Trophoblast cell (in vitro differentiated cells and primary cell): Measurements from ENCODE around the gene PLXND1.

ENCODE experiments used
- DNase-seq, 2 donors: peaks; one replicate each; pipeline ENCODE4 v3.0.0-alpha.2; 2016
- H2AFZ ChIP-seq: 2 replicates; pipeline ENCODE4 v1.6.1; 2013; ENCODE audit warnings: low read length, moderate library complexity, mild to moderate bottlenecking; ENCODE audit not compliant: insufficient read depth, poor library complexity
- H2AK5ac ChIP-seq: 2 replicates; pipeline ENCODE4 v1.6.1; 2013; ENCODE audit warnings: mild to moderate bottlenecking, low read length
- H2BK120ac ChIP-seq: 2 replicates; pipeline ENCODE4 v1.6.1; 2013; ENCODE audit warnings: low read length, mild to moderate bottlenecking, moderate library complexity; ENCODE audit not compliant: insufficient read depth, poor library complexity
- H2BK12ac ChIP-seq: 2 replicates; pipeline ENCODE4 v1.6.1; 2013; ENCODE audit warnings: mild to moderate bottlenecking, low read length, moderate library complexity
- H2BK5ac ChIP-seq: 2 replicates; pipeline ENCODE4 v1.6.1; 2013; ENCODE audit warnings: low read length, low read depth, moderate library complexity, mild to moderate bottlenecking; ENCODE audit not compliant: poor library complexity
- H3K14ac ChIP-seq: 2 replicates; pipeline ENCODE4 v1.6.1; 2013; ENCODE audit warnings: mild to moderate bottlenecking, low read length
- H3K18ac ChIP-seq: 2 replicates; pipeline ENCODE4 v1.6.1; 2013; ENCODE audit warnings: mild to moderate bottlenecking, low read length
- H3K23ac ChIP-seq: 2 replicates; pipeline ENCODE4 v1.6.1; 2013; ENCODE audit warnings: low read length
- H3K27ac ChIP-seq: 2 replicates; pipeline ENCODE4 v1.5.1; 2013; ENCODE audit warnings: low read depth, mild to moderate bottlenecking, inconsistent platforms, low read length, moderate library complexity
- H3K27me3 ChIP-seq: 2 replicates; pipeline ENCODE4 v1.6.1; 2013; ENCODE audit warnings: inconsistent platforms, mild to moderate bottlenecking, low read length, moderate library complexity; ENCODE audit not compliant: insufficient read depth
- H3K36me3 ChIP-seq, 2 experiments: 1 replicate in 1 of 2; 2 replicates in 1 of 2; pipeline ENCODE4 v1.6.1; 2013; ENCODE audit warnings: low read length in 2 of 2, mild to moderate bottlenecking in 2 of 2, moderate library complexity in 1 of 2; ENCODE audit not compliant: insufficient read depth in 2 of 2, control insufficient read depth in 1 of 2
- H3K4ac ChIP-seq: 2 replicates; pipeline ENCODE4 v1.6.1; 2013; ENCODE audit warnings: low read depth, mild to moderate bottlenecking, low read length, moderate library complexity
- H3K4me1 ChIP-seq, 2 experiments: 1 replicate in 1 of 2; 2 replicates in 1 of 2; pipeline ENCODE4 v1.6.1; 2013; ENCODE audit warnings: low read length in 2 of 2, mild to moderate bottlenecking in 2 of 2, moderate library complexity in 1 of 2; ENCODE audit not compliant: insufficient read depth in 2 of 2, control insufficient read depth in 1 of 2
- H3K4me2 ChIP-seq: 2 replicates; pipeline ENCODE4 v1.6.1; 2013; ENCODE audit warnings: inconsistent platforms, mild to moderate bottlenecking, low read length, moderate library complexity
- H3K4me3 ChIP-seq: 2 replicates; pipeline ENCODE4 v1.5.1; 2013; ENCODE audit warnings: mild to moderate bottlenecking, low read depth, low read length, inconsistent platforms
- H3K79me1 ChIP-seq: one replicate; pipeline ENCODE4 v1.6.1; 2013; ENCODE audit warnings: low read length
- H3K79me2 ChIP-seq: 2 replicates; pipeline ENCODE4 v1.6.1; 2013; ENCODE audit warnings: low read length, mild to moderate bottlenecking; ENCODE audit not compliant: control insufficient read depth, insufficient read depth, poor library complexity
- H3K9ac ChIP-seq: 2 replicates; pipeline ENCODE4 v1.6.1; 2013; ENCODE audit warnings: mild to moderate bottlenecking, low read length
- H3K9me3 ChIP-seq: 2 replicates; pipeline ENCODE4 v1.6.1; 2013; ENCODE audit warnings: low read depth, mild to moderate bottlenecking, control low read depth, inconsistent platforms, low read length; ENCODE audit not compliant: insufficient read depth
- H4K12ac ChIP-seq: 2 replicates; pipeline ENCODE4 v1.6.1; 2013; ENCODE audit warnings: low read depth, mild to moderate bottlenecking, low read length, moderate library complexity
- H4K8ac ChIP-seq: 2 replicates; pipeline ENCODE4 v1.6.1; 2013; ENCODE audit warnings: low read depth, mild to moderate bottlenecking, low read length, moderate library complexity
- H4K91ac ChIP-seq: one replicate; pipeline ENCODE4 v1.6.1; 2013; ENCODE audit warnings: low read depth, mild to moderate bottlenecking, low read length, moderate library complexity
- WGBS: extraction: QIAGEN DNeasy Blood & Tissue Kit; methylation state at CpG from one replicate; pipeline ENCODE4 v1.1.7; 2013; ENCODE audit warnings: missing lambda C conversion rate; ENCODE audit not compliant: insufficient read length, insufficient coverage; ENCODE audit errors: extremely low coverage; 5-methylcytosine and 5-hydroxymethylcytosine counted together

PLXND1 gene

DNA sequence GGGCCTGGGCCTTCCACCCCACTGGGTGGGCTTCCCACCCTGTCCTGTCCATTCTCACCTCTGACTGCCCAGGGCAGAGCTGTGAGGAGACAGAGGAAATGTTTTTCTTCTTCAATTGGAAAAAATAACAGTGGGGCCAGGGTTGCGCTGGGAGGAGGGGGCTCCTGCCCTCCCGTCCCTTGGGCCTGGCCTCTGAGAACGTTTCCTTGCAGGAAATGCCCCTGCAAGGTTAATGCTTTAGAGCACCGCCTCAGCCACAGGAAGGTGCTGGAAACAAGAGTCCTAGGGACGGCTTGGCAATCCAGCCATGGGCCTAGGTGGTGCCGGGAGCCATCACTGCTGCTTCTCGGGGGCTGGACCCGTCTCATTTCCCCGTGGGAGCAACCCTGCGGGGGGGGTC, 3.8 kb upstream of the PLXND1 start:
- Histone ChIP-seq H4K12ac (no peak overlapping the region), H3K9me3 (peaks cover 3% of the 10 kb centered on the region), H3K27ac (peak overlapping the region; percentile 80), H2AK5ac (peak overlapping the region; percentile 71), H3K9ac (no peak overlapping the region), H3K4me1 (peaks cover 45 to 54% of the 10 kb centered on the region in 2 experiments), H3K79me1 (peaks cover 64% of the 10 kb centered on the region), H4K91ac (peak overlapping the region; percentile 87), H2BK12ac (peak overlapping the region; percentile 94), H3K4me2 (no peak overlapping the region), H3K27me3 (no peaks in the 10 kb centered on the region), H3K14ac (peak overlapping the region; percentile 45), H3K18ac (peak overlapping the region; percentile 36), H2BK5ac (peak overlapping the region; percentile 81), H3K4ac (peak overlapping the region; percentile 49), H2BK120ac (peak overlapping the region; percentile 93), H2AFZ (peak overlapping the region; percentile 15), H3K36me3 (no peaks in the 10 kb centered on the region), H4K8ac (peak overlapping the region; percentile 26), H3K4me3 (no peak overlapping the region), H3K79me2 (peaks cover 24% of the 10 kb centered on the region), H3K23ac (no peak overlapping the region)
- WGBS = no CpG with 5 or more reads among the region's 10 CpGs
- no peak for DNase-seq

DNA sequence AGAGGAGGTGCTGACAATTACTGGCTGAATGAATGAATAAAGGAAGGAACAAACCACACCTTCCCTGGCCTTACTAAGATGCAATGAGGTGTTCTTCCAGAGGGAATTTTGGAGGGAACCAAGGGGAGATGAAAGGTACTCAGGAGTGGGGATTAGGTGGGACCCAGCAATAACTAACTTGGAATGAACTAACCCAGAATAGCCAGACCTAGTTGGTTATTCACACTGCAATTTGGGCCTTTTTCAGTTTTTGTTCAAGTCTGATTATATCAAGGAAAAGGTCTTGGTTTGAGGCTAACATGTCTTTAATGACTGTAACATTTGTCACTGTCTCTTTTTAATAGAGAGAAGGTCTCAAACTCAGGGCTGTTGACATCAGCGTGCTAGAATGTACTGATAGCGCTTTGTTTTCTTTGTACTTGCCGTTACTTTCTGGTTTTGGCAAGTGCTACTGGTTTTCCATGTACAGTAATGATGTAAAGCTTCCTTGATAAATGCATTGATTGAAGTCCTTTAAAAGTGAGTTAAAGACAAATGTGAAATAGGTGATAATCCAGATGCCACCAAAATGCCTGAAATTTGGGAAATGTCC, 3.2 kb upstream of the PLXND1 start:
- Histone ChIP-seq H2BK12ac (peak overlapping the region; percentile 94), H3K27ac (peak overlapping the region; percentile 80), H3K79me2 (peaks cover 29% of the 10 kb centered on the region), H3K27me3 (no peaks in the 10 kb centered on the region), H4K91ac (peak overlapping the region; percentile 98), H3K4ac (peak overlapping the region; percentile 49), H3K36me3 (no peaks in the 10 kb centered on the region), H4K8ac (no peak overlapping the region), H3K23ac (no peak overlapping the region), H3K4me3 (no peak overlapping the region), H3K4me2 (no peak overlapping the region), H3K9ac (no peak overlapping the region), H2AFZ (peak overlapping the region; percentile 15), H3K79me1 (peaks cover 65% of the 10 kb centered on the region), H3K4me1 (peaks cover 45 to 56% of the 10 kb centered on the region in 2 experiments), H2BK5ac (peak overlapping the region; percentile 81), H3K14ac (peak overlapping the region; percentile 45), H2AK5ac (peak overlapping the region; percentile 84), H3K18ac (no peak overlapping the region), H2BK120ac (peak overlapping the region; percentile 93), H3K9me3 (peaks cover 3% of the 10 kb centered on the region), H4K12ac (no peak overlapping the region)
- DNase-seq = peak; percentile 87 to 98
- no CpG with 5 or more reads among the region's 3 CpGs for WGBS

GRCh38 chr3:129608936-129609590, 2.6 kb upstream of the PLXND1 start:
- peaks cover 3% of the 10 kb centered on the region for H3K9me3 ChIP-seq
- no peak for DNase-seq
- H3K79me1 ChIP-seq = peaks cover 67% of the 10 kb centered on the region
- peak overlapping the region; percentile 98 for H4K91ac ChIP-seq
- peak overlapping the region; percentile 7 for H2BK5ac ChIP-seq
- no CpG with 5 or more reads among the region's 4 CpGs for WGBS
- peak overlapping the region; percentile 11 for H3K18ac ChIP-seq
- H3K4me1 ChIP-seq = peaks cover 46 to 60% of the 10 kb centered on the region in 2 experiments
- no peak overlapping the region for H4K12ac ChIP-seq
- H3K27ac ChIP-seq = peak overlapping the region; percentile 80
- no peak overlapping the region for H2AFZ ChIP-seq
- H2BK12ac ChIP-seq = peak overlapping the region; percentile 55
- no peak overlapping the region for H3K23ac ChIP-seq
- no peak overlapping the region for H3K9ac ChIP-seq
- H3K79me2 ChIP-seq = peaks cover 33% of the 10 kb centered on the region
- H2AK5ac ChIP-seq = peak overlapping the region; percentile 84
- H3K36me3 ChIP-seq = no peaks in the 10 kb centered on the region
- H3K4me3 ChIP-seq = no peak overlapping the region
- H3K14ac ChIP-seq = peak overlapping the region; percentile 25
- peak overlapping the region; percentile 74 for H2BK120ac ChIP-seq
- no peak overlapping the region for H3K4ac ChIP-seq
- H3K27me3 ChIP-seq = no peaks in the 10 kb centered on the region
- H4K8ac ChIP-seq = no peak overlapping the region
- H3K4me2 ChIP-seq = no peak overlapping the region

GRCh38 chr3:129608087-129608935, 1.8 kb upstream of the PLXND1 start:
- Histone ChIP-seq H2BK5ac (peak overlapping the region; percentile 59), H2AFZ (peak overlapping the region; percentile 58), H3K9me3 (peaks cover 3% of the 10 kb centered on the region), H3K4me2 (no peak overlapping the region), H3K4ac (peak overlapping the region; percentile 37), H4K8ac (peak overlapping the region; percentile 61), H3K4me3 (no peak overlapping the region), H3K79me1 (peaks cover 74% of the 10 kb centered on the region), H4K12ac (peak overlapping the region; percentile 48), H3K79me2 (peaks cover 41% of the 10 kb centered on the region), H3K23ac (no peak overlapping the region), H3K27me3 (no peaks in the 10 kb centered on the region), H3K18ac (peak overlapping the region; percentile 80), H3K27ac (peak overlapping the region; percentile 97), H3K36me3 (no peaks in the 10 kb centered on the region), H3K9ac (no peak overlapping the region), H2AK5ac (peak overlapping the region; percentile 94), H4K91ac (peak overlapping the region; percentile 98), H2BK120ac (peak overlapping the region; percentile 74), H3K4me1 (peaks cover 53 to 65% of the 10 kb centered on the region in 2 experiments), H2BK12ac (peak overlapping the region; percentile 94), H3K14ac (peak overlapping the region; percentile 62)
- WGBS = no CpG with 5 or more reads among the region's 17 CpGs
- DNase-seq = no peak
